ENCODE measurements around the gene SORCS2. TPM values are rescaled to one million over a fixed set of nuclear protein-coding genes. Genes with fewer than 3 reads are reported as not detected.

SORCS2 gene
- total RNA-seq, 4 donors from 2014 or later = 0.53 to 9.9 (median 0.90) TPM

DNA sequence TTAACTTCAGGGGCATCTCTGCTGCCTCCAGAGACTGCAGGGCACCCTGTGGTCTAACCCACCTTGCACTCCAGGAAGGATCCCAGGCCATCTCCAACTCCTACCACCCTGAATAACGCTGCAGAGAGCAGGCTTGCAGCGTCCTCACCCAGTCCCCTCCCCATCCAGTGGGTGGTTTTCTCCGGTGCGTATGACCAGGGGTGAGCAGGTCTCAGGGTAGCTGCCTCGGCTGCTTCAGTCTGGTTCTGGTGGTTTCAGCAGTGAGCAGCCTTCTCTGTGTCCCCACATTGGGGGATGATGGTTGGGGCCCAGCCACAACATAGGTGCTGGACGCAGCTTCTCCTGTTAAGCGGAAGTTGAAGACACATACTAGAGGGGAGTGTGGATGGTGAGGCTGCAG, 38.6 kb upstream of the SORCS2 start:
- TF ChIP-seq POLR2A (IDR thresholded peaks at IDR 0.05) = no peak
- TF ChIP-seq, protein P1, sequence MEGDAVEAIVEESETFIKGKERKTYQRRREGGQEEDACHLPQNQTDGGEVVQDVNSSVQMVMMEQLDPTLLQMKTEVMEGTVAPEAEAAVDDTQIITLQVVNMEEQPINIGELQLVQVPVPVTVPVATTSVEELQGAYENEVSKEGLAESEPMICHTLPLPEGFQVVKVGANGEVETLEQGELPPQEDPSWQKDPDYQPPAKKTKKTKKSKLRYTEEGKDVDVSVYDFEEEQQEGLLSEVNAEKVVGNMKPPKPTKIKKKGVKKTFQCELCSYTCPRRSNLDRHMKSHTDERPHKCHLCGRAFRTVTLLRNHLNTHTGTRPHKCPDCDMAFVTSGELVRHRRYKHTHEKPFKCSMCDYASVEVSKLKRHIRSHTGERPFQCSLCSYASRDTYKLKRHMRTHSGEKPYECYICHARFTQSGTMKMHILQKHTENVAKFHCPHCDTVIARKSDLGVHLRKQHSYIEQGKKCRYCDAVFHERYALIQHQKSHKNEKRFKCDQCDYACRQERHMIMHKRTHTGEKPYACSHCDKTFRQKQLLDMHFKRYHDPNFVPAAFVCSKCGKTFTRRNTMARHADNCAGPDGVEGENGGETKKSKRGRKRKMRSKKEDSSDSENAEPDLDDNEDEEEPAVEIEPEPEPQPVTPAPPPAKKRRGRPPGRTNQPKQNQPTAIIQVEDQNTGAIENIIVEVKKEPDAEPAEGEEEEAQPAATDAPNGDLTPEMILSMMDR (IDR thresholded peaks at IDR 0.05) = no peak
- DNase-seq = peak in 1 of 3 donors; percentile 8
- Histone ChIP-seq H3K9me3 (no peaks in the 10 kb centered on the region), H3K27me3 (no peaks in the 10 kb centered on the region), H3K36me3 (no peaks in the 10 kb centered on the region), H3K4me1 (peaks cover 0 to 5% (median 0%) of the 10 kb centered on the region in 4 donors), H3K27ac (no peak overlapping the region), H3K4me3 (no peak overlapping the region)

- Histone ChIP-seq H3K9me3 (no peaks in the 10 kb centered on the region), H3K27me3 (no peaks in the 10 kb centered on the region), H3K4me1 (peaks cover 0 to 5% (median 0%) of the 10 kb centered on the region in 4 donors), H3K4me3 (no peak overlapping the region), H3K36me3 (no peaks in the 10 kb centered on the region), H3K27ac (no peak overlapping the region)
- TF ChIP-seq, protein P1 (IDR thresholded peaks at IDR 0.05) = no peak
- TF ChIP-seq POLR2A (IDR thresholded peaks at IDR 0.05) = no peak
- peak in 2 of 3 donors; percentile 21 to 27 for DNase-seq
These were observed 37.9 kb upstream of the SORCS2 start for GRCh38 chr4:7154351-7154981.

DNA sequence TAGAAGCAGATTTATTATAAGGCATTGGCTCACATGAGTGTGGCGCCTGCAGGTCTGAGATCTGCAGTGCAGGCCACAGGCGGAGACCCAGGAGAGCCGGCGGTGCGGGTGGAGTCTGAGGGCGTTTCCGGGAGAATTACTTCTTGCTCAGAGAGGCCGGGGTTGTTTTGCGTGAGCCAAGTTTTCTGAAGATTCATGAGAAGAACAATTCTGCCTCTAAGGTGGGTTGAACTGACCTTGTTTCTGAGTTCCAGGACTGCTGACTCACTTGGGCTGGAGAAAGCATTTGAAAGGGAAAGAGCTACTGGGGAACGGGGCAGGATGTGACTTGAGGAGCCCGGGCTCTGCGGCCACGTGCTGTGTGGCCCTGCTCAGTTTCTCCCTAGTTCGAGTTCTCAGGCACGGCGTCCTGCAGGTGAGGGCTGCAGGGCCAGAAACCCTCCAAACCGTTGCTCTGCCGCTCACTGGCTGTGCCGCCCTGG, 36.7 kb upstream of the SORCS2 start:
- H3K4me1 ChIP-seq = peaks cover 0 to 5% (median 0%) of the 10 kb centered on the region in 4 donors
- TF ChIP-seq POLR2A (IDR thresholded peaks at IDR 0.05) = no peak
- TF ChIP-seq, protein P1 (IDR thresholded peaks at IDR 0.05) = peak in 2 of 6 experiments; percentile 9 to 13
- no peaks in the 10 kb centered on the region for H3K36me3 ChIP-seq
- peak overlapping the region in 1 of 4 donors; percentile 44 for H3K27ac ChIP-seq
- H3K27me3 ChIP-seq = no peaks in the 10 kb centered on the region
- DNase-seq = peak in 2 of 3 donors; percentile 47 to 54
- no peaks in the 10 kb centered on the region for H3K9me3 ChIP-seq
- H3K4me3 ChIP-seq = no peak overlapping the region

DNA sequence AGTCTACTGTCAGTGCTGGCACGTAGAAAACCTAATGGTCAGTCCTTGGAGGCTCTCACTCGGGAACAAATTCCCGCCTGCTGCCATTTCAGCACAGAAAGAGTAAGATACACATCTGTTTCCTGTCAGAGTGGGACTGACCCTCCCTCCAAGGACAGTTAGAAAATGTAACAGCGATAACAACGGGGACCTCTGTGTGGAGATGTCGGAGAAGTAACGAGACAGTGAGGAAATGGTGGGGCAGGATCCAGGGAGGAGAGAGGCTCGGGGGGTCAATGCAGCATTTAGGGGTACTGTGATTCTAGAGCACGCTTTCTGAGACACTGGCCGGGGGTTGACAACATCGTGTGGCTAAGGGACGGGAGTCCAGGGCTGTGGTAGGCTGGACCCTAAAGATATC, 36.0 kb upstream of the SORCS2 start:
- no peak overlapping the region for H3K4me3 ChIP-seq
- TF ChIP-seq POLR2A (IDR thresholded peaks at IDR 0.05) = no peak
- TF ChIP-seq, protein P1 (IDR thresholded peaks at IDR 0.05) = no peak
- DNase-seq = peak in 2 of 3 donors; percentile 17 to 43
- peaks cover 0 to 5% (median 0%) of the 10 kb centered on the region in 4 donors for H3K4me1 ChIP-seq
- H3K9me3 ChIP-seq = no peaks in the 10 kb centered on the region
- H3K27ac ChIP-seq = no peak overlapping the region
- H3K27me3 ChIP-seq = no peaks in the 10 kb centered on the region
- H3K36me3 ChIP-seq = no peaks in the 10 kb centered on the region

DNA sequence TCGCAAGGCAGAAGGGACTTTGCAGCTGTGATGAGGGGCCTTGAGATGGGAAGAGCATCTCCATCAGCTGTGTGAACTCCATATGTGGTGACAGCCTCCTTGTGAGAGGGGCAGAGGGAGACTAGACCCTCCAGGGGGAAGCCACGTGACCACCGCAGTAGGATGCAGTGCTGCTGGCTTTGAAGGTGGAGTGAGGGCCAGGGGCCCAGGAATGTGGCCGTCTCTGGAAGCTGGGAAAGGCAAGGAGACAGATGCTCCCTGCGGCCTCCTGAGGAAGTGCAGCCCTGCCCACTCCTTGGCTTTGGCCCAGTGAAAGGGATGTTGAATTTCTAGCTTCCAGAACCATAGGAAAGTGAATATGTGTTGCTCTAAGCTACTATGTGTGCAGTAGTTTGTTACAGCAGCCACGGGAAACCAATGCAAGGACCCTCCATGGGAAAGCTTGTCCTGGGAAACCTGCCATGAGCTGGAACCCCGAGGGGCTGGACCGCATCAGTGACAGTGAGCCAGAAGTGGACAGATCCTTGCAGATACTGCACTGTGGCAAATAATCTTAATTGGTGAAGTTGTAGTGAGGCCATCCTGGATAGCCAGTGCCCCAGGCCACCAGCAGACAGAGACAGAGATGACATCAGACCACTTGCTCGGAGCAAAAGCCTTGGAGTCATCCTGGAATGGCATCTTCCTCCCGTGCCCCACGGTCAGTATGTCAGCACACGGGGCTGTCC, 35.4 kb upstream of the SORCS2 start:
- Histone ChIP-seq H3K4me3 (no peak overlapping the region), H3K27ac (no peak overlapping the region), H3K4me1 (peaks cover 0 to 5% (median 0%) of the 10 kb centered on the region in 4 donors), H3K36me3 (no peaks in the 10 kb centered on the region), H3K27me3 (no peaks in the 10 kb centered on the region), H3K9me3 (no peaks in the 10 kb centered on the region)
- DNase-seq = peak in 2 of 3 donors; percentile 41 to 43
- TF ChIP-seq POLR2A (IDR thresholded peaks at IDR 0.05) = no peak
- TF ChIP-seq, protein P1 (IDR thresholded peaks at IDR 0.05) = peak in 4 of 6 experiments; percentile 38 to 45 (median 40)

Measured in Peyer's patch (tissue), 4 donors.